Upper lobe of left lung (tissue), 6 donors: Measurements from ENCODE around the gene P3R3URF. TPM values are rescaled to one million over a fixed set of nuclear protein-coding genes. Genes with fewer than 3 reads are reported as not detected.
A peak's percentile ranks its signal among the peaks of the same experiment; 100 is the strongest.

Experiments
- ATAC-seq, 2 donors: fragments of 200-7000 bp; cut with Tn5 transposase; one replicate each; pipeline ENCODE4 v1.9.1; 2022; ENCODE audit warnings: mild to moderate bottlenecking in 2 of 2, moderate library complexity in 2 of 2; ENCODE audit not compliant: low FRiP score in 2 of 2
- DNase-seq, 2 donors: peaks; one replicate each; pipeline ENCODE4 v3.0.0-alpha.2; 2019 to 2020
- H3K27ac ChIP-seq, 4 donors: fragments of 200-600 bp; sonication (generic); one replicate each; pipeline ENCODE4 v1.5.1; 2016 to 2019
- H3K27me3 ChIP-seq, 4 donors: fragments of 200-600 bp; sonication (generic); one replicate each; pipeline ENCODE4 v1.5.1; 2017 to 2019
- H3K36me3 ChIP-seq, 4 donors: fragments of 200-600 bp; sonication (generic); one replicate each; pipeline ENCODE4 v1.5.1; 2016 to 2019
- H3K4me1 ChIP-seq, 4 donors: fragments of 200-600 bp; sonication (generic); one replicate each; pipeline ENCODE4 v1.5.1; 2018 to 2019
- H3K4me3 ChIP-seq, 4 donors: fragments of 200-600 bp; sonication (generic); one replicate each; pipeline ENCODE4 v1.5.1; 2017 to 2019; ENCODE audit warnings: mild to moderate bottlenecking in 2 of 4, moderate library complexity in 1 of 4
- H3K9me3 ChIP-seq, 4 donors: fragments of 200-600 bp; sonication (generic); one replicate each; pipeline ENCODE4 v1.5.1; 2018 to 2019
- CTCF ChIP-seq, 6 experiments: fragments of 450-650 bp in 4 of 6; fragments of 200-600 bp in 2 of 6; sonication (generic) in 2 of 6; IDR thresholded peaks; one replicate each; pipeline ENCODE4 v1.5.1; 2016 to 2019; ENCODE audit warnings: antibody characterized with exemption in 6 of 6
- EP300 ChIP-seq, 4 donors: sonication (generic); formaldehyde crosslinking; IDR thresholded peaks; one replicate each; pipeline ENCODE4 v1.5.1; 2017; ENCODE audit warnings: antibody characterized with exemption in 4 of 4, control low read depth in 2 of 4
- POLR2A ChIP-seq, 4 donors: fragments of 450-650 bp; IDR thresholded peaks; one replicate each; pipeline ENCODE4 v1.5.1; 2016 to 2017; ENCODE audit warnings: antibody characterized with exemption in 4 of 4, mild to moderate bottlenecking in 2 of 4
- POLR2AphosphoS5 ChIP-seq, 2 donors: sonication (generic); formaldehyde crosslinking; IDR thresholded peaks; one replicate each; pipeline ENCODE4 v1.5.1; 2017; ENCODE audit warnings: antibody characterized with exemption in 2 of 2
- WGBS, 2 donors: methylation state at CpG; one replicate each; pipeline ENCODE4 v1.1.5; 2017 to 2018; 5-methylcytosine and 5-hydroxymethylcytosine counted together
- total RNA-seq, 6 donors: library from RNA; depleted of rRNA in 4 of 6; stranded (reverse); fragments of >200 nt in 4 of 6; gene quantifications; one replicate each; pipeline versions ENCODE4 v1.1.0 to v1.2.1, GENCODE V29; 2016 to 2021
- donor health status: DM: no; HTN: no; CAD: no; lungs with moderate emphysema.
- donor health status: DM: no; HTN: yes; CAD: no; lungs with severe emphysema.

The P3R3URF gene
- total RNA-seq, 6 donors from 2014 or later: not detected

GRCh38 chr1:46192171-46192570, 15.9 kb upstream of the P3R3URF start:
- no peaks in the 10 kb centered on the region for H3K9me3 ChIP-seq
- 94 to 95% methylated on average over 9 to 10 of the region's 10 CpGs for WGBS, 2 donors
- ATAC-seq: no peak
- peaks cover 5 to 63% (median 45%) of the 10 kb centered on the region in 4 donors for H3K36me3 ChIP-seq
- no peak overlapping the region for H3K4me3 ChIP-seq
- H3K27me3 ChIP-seq: no peaks in the 10 kb centered on the region
- no peak for TF ChIP-seq POLR2A (IDR thresholded peaks at IDR 0.05)
- no peak for TF ChIP-seq POLR2AphosphoS5 (IDR thresholded peaks at IDR 0.05)
- no peak for TF ChIP-seq EP300 (IDR thresholded peaks at IDR 0.05)
- TF ChIP-seq CTCF (IDR thresholded peaks at IDR 0.05): no peak
- DNase-seq: no peak
- peaks cover 5 to 31% (median 22%) of the 10 kb centered on the region in 4 donors for H3K4me1 ChIP-seq
- H3K27ac ChIP-seq: no peak overlapping the region

GRCh38 chr1:46191033-46191701, 14.9 kb upstream of the P3R3URF start:
- H3K9me3 ChIP-seq: no peaks in the 10 kb centered on the region
- DNase-seq (no peak), ATAC-seq (no peak)
- H3K36me3 ChIP-seq: peaks cover 5 to 57% (median 42%) of the 10 kb centered on the region in 4 donors
- no peak overlapping the region for H3K4me3 ChIP-seq
- no peak for TF ChIP-seq POLR2AphosphoS5 (IDR thresholded peaks at IDR 0.05)
- TF ChIP-seq CTCF (IDR thresholded peaks at IDR 0.05): no peak
- TF ChIP-seq POLR2A (IDR thresholded peaks at IDR 0.05): no peak
- no peak for TF ChIP-seq EP300 (IDR thresholded peaks at IDR 0.05)
- peak overlapping the region in 1 of 4 donors; percentile 32 for H3K27ac ChIP-seq
- 93 to 94% methylated on average over 9 of the region's 9 CpGs for WGBS, 2 donors
- no peaks in the 10 kb centered on the region for H3K27me3 ChIP-seq
- H3K4me1 ChIP-seq: peaks cover 3 to 33% (median 17%) of the 10 kb centered on the region in 4 donors

- Histone ChIP-seq H3K27ac (peak overlapping the region in 3 of 4 donors; percentile 2 to 54 (median 32)), H3K4me1 (peaks cover 3 to 33% (median 16%) of the 10 kb centered on the region in 4 donors), H3K4me3 (no peak overlapping the region), H3K27me3 (no peaks in the 10 kb centered on the region), H3K36me3 (peaks cover 5 to 51% (median 40%) of the 10 kb centered on the region in 4 donors), H3K9me3 (no peaks in the 10 kb centered on the region)
- TF ChIP-seq EP300 (IDR thresholded peaks at IDR 0.05): no peak
- no peak for TF ChIP-seq CTCF (IDR thresholded peaks at IDR 0.05)
- TF ChIP-seq POLR2AphosphoS5 (IDR thresholded peaks at IDR 0.05): no peak
- TF ChIP-seq POLR2A (IDR thresholded peaks at IDR 0.05): no peak
- 72 to 73% methylated on average over 3 of the region's 3 CpGs for WGBS, 2 donors
- ATAC-seq: no peak
- DNase-seq: no peak
These were observed 14.3 kb upstream of the P3R3URF start for GRCh38 chr1:46190539-46190938.

- Histone ChIP-seq H3K4me1 (peaks cover 6 to 40% (median 23%) of the 10 kb centered on the region in 4 donors), H3K36me3 (peaks cover 2 to 39% (median 28%) of the 10 kb centered on the region in 4 donors), H3K4me3 (no peak overlapping the region), H3K27ac (peak overlapping the region in 3 of 4 donors; percentile 21 to 76 (median 68)), H3K9me3 (no peaks in the 10 kb centered on the region), H3K27me3 (no peaks in the 10 kb centered on the region)
- ATAC-seq (peak; percentile 44 to 47), DNase-seq (no peak)
- TF ChIP-seq POLR2A (IDR thresholded peaks at IDR 0.05) (no peak), POLR2AphosphoS5 (IDR thresholded peaks at IDR 0.05) (no peak), CTCF (IDR thresholded peaks at IDR 0.05) (no peak), EP300 (IDR thresholded peaks at IDR 0.05) (no peak)
- 63 to 71% methylated on average over 6 of the region's 6 CpGs for WGBS, 2 donors
These were observed 12.2 kb upstream of the P3R3URF start for GRCh38 chr1:46188295-46189030.
